ENCODE measurements around the gene ZFPM1.

- TF ChIP-seq CTCF (IDR thresholded peaks at IDR 0.05) = no peak
- no peak for TF ChIP-seq REST (IDR thresholded peaks at IDR 0.05; ENCODE audit: insufficient read depth in 1 of 2, low read depth in 2 of 2, low read length in 1 of 2)
- TF ChIP-seq POLR2AphosphoS5 (IDR thresholded peaks at IDR 0.05; ENCODE audit: low read depth, low read length) = no peak
These were observed 14.8 kb upstream of the ZFPM1 start for GRCh38 chr16:88438084-88438870.

All from Panc1 (cell line).